A549 (cell line): Measurements from ENCODE around the gene PLIN4. TPM values are rescaled to one million over a fixed set of nuclear protein-coding genes. Genes with fewer than 3 reads are reported as not detected.

ENCODE experiments used
- ATAC-seq, 2 experiments: fragments of 200-7000 bp in 1 of 2; fragments of >200 bp in 1 of 2; cut with Nextera tagmentation in 1 of 2; cut with Tn5 transposase in 1 of 2; 3 replicates each; pipeline versions ENCODE4 v1.8.0 to v1.9.1; 2018 to 2020; ENCODE audit warnings: mild to moderate bottlenecking in 1 of 2, moderate library complexity in 1 of 2
- CTCF ChIA-PET: fragments of 300-600 bp; sonication (Branson Sonifier 250); formaldehyde crosslinking; extraction: SDS; loops from one replicate; lab custom pipeline; 2021; ENCODE audit warnings: antibody characterized with exemption, inconsistent platforms; lab: Yijun Ruan, JAX
- POLR2A ChIA-PET: fragments of 350-600 bp; formaldehyde crosslinking; extraction: SDS; loops from one replicate; lab custom pipeline; 2021; ENCODE audit warnings: antibody characterized with exemption, inconsistent platforms; lab: Yijun Ruan, JAX
- DNase-seq, 2 experiments: peaks; one replicate each; pipeline versions ENCODE4 v3.0.0 to v3.0.0-alpha.2; 2011 to 2016; ENCODE audit warnings: low read depth in 1 of 2, low spot score in 1 of 2
- FAIRE-seq: peaks from 2 replicates; lab custom pipeline; 2011; peaks lifted over from hg19 to GRCh38; lab: Jason Lieb, UNC
- H3K27ac ChIP-seq, 2 experiments: fragments of >200 bp; sonication (Bioruptor Twin); formaldehyde crosslinking; 3 replicates each; pipeline ENCODE4 v1.5.1; 2016 to 2017
- H3K4me1 ChIP-seq: fragments of >200 bp; sonication (Bioruptor Twin); formaldehyde crosslinking; 3 replicates; pipeline ENCODE4 v1.6.1; 2016
- H3K4me2 ChIP-seq: fragments of >200 bp; sonication (Bioruptor Twin); formaldehyde crosslinking; 3 replicates; pipeline ENCODE4 v1.6.1; 2016
- H3K4me3 ChIP-seq: fragments of >200 bp; sonication (Bioruptor Twin); formaldehyde crosslinking; 3 replicates; pipeline ENCODE4 v1.5.1; 2016
- H3K9me3 ChIP-seq: fragments of >200 bp; sonication (Bioruptor Twin); formaldehyde crosslinking; 3 replicates; pipeline ENCODE4 v1.6.1; 2016
- CEBPB ChIP-seq, 2 experiments: fragments of >200 bp in 1 of 2; sonication (Bioruptor Twin) in 1 of 2; formaldehyde crosslinking in 1 of 2; IDR thresholded peaks; 2 replicates each; pipeline ENCODE4 v1.6.1; 2012 to 2016
- CTCF ChIP-seq: fragments of >200 bp; sonication (Bioruptor Twin); formaldehyde crosslinking; IDR thresholded peaks from 3 replicates; pipeline ENCODE4 v1.5.1; 2016
- GATA3 ChIP-seq: IDR thresholded peaks from 2 replicates; pipeline ENCODE4 v1.6.1; 2012; ENCODE audit warnings: borderline replicate concordance
- HOXB13 ChIP-seq: fragments of 250-450 bp; sonication (Bioruptor Pico); IDR thresholded peaks from 2 replicates; pipeline ENCODE4 v1.5.0; 2020; ENCODE audit warnings: low read depth, mild to moderate bottlenecking, moderate library complexity
- KDM5A ChIP-seq: fragments of 200-600 bp; sonication (generic); IDR thresholded peaks from 2 replicates; pipeline ENCODE4 v1.6.1; 2016; ENCODE audit warnings: antibody characterized with exemption, mild to moderate bottlenecking
- MYC ChIP-seq: IDR thresholded peaks from 2 replicates; pipeline ENCODE4 v1.6.1; 2012; ENCODE audit warnings: mild to moderate bottlenecking, inconsistent platforms, low read length, improper control_type of control experiment, borderline replicate concordance
- NPAS2 ChIP-seq: fragments of 250-450 bp; sonication (Bioruptor Pico); IDR thresholded peaks from 2 replicates; pipeline ENCODE4 v1.8.0; 2022; ENCODE audit warnings: mild to moderate bottlenecking, moderate library complexity, borderline replicate concordance
- PHF8 ChIP-seq: fragments of 200-600 bp; sonication (generic); IDR thresholded peaks from 2 replicates; pipeline ENCODE4 v1.6.1; 2016; ENCODE audit warnings: low read depth, mild to moderate bottlenecking, antibody characterized with exemption, moderate library complexity, borderline replicate concordance
- RAD21 ChIP-seq, 2 experiments: fragments of >200 bp in 1 of 2; sonication (Bioruptor Twin) in 1 of 2; formaldehyde crosslinking in 1 of 2; IDR thresholded peaks in 1 of 2; conservative IDR thresholded peaks in 1 of 2; 2 replicates in 1 of 2; 3 replicates in 1 of 2; pipeline ENCODE4 v1.6.1; 2012 to 2018; ENCODE audit warnings: inconsistent platforms in 1 of 2
- REST ChIP-seq: fragments of 200-600 bp; sonication (generic); IDR thresholded peaks from 2 replicates; pipeline ENCODE4 v1.6.1; 2016; ENCODE audit warnings: antibody characterized with exemption, mild to moderate bottlenecking, moderate library complexity
- RFX5 ChIP-seq: fragments of 450-650 bp; IDR thresholded peaks from 2 replicates; pipeline ENCODE4 v1.7.1; 2014; ENCODE audit warnings: antibody characterized with exemption, mild to moderate bottlenecking, moderate library complexity
- SMC3 ChIP-seq: fragments of >200 bp; sonication (Bioruptor Twin); formaldehyde crosslinking; IDR thresholded peaks from 3 replicates; pipeline ENCODE4 v1.6.1; 2018; ENCODE audit warnings: inconsistent platforms
- SREBF2 ChIP-seq: fragments of 450-650 bp; IDR thresholded peaks from 2 replicates; pipeline ENCODE4 v1.6.1; 2014; ENCODE audit warnings: mild to moderate bottlenecking, moderate library complexity
- TFCP2L1 ChIP-seq: fragments of 250-450 bp; sonication (Bioruptor Pico); IDR thresholded peaks from 2 replicates; pipeline ENCODE4 v1.5.0; 2021; ENCODE audit warnings: mild to moderate bottlenecking
- ZFP36 ChIP-seq: fragments of 450-650 bp; IDR thresholded peaks from 2 replicates; pipeline ENCODE4 v1.6.1; 2014; ENCODE audit warnings: borderline replicate concordance; ENCODE audit not compliant: partially characterized antibody
- ZSCAN20 ChIP-seq: fragments of 250-450 bp; sonication (Bioruptor Pico); IDR thresholded peaks from 2 replicates; pipeline ENCODE4 v1.8.0; 2022; ENCODE audit warnings: mild to moderate bottlenecking, moderate library complexity
- WGBS: methylation state at CpG from one replicate; pipeline ENCODE4 v1.1.6; 2017; ENCODE audit errors: missing lambda C conversion rate; 5-methylcytosine and 5-hydroxymethylcytosine counted together
- polyA plus RNA-seq, 4 experiments: library from polyadenylated mRNA; depleted of rRNA in 3 of 4; stranded (reverse); fragments of >200 nt; fragmentation: RNase III in 1 of 4; extraction: RNeasy Plus Mini Kit Qiagen cat#74134 plus additional on column Dnase treatment in 1 of 4; gene quantifications; 2 replicates in 3 of 4; 3 replicates in 1 of 4; pipeline ENCODE4 v1.2.3, GENCODE V29; 2011 to 2017
- TF ChIP-seq, protein P1 (sequence below): IDR thresholded peaks from 2 replicates; pipeline ENCODE4 v1.6.1; 2012

Gene PLIN4
- polyA plus RNA-seq, 2 of the 4 experiments (the other 2 are of a cell fraction): 0.04 to 0.23 TPM

- ATAC-seq: peak; percentile 7 to 9; a peak in 3 of 6 replicates
- ChIA-PET CTCF (interaction anchor here (1.0 kb wide), 1 partner anchor 56 kb away, joined by 4 read pairs; the partner anchor contains the start of gene SH3GL1), POLR2A (no interaction called here)
- no peak for TF ChIP-seq SMC3
- no peak for TF ChIP-seq ZSCAN20
- TF ChIP-seq ZFP36: no peak
- TF ChIP-seq KDM5A: no peak
- no peak for TF ChIP-seq MYC
- no peak for TF ChIP-seq PHF8
- no peak for TF ChIP-seq HOXB13
- no peak for TF ChIP-seq CTCF
- TF ChIP-seq TFCP2L1 (CRISPR knock-in tag): no peak
- TF ChIP-seq RFX5: no peak
- no peak for TF ChIP-seq SREBF2
- no peak for TF ChIP-seq GATA3
- TF ChIP-seq, protein P1, sequence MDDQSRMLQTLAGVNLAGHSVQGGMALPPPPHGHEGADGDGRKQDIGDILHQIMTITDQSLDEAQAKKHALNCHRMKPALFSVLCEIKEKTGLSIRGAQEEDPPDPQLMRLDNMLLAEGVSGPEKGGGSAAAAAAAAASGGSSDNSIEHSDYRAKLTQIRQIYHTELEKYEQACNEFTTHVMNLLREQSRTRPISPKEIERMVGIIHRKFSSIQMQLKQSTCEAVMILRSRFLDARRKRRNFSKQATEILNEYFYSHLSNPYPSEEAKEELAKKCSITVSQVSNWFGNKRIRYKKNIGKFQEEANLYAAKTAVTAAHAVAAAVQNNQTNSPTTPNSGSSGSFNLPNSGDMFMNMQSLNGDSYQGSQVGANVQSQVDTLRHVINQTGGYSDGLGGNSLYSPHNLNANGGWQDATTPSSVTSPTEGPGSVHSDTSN: no peak
- no peak for TF ChIP-seq CEBPB (IDR thresholded peaks at IDR 0.05)
- TF ChIP-seq NPAS2 (CRISPR knock-in tag): no peak
- no peak for TF ChIP-seq REST
- no peak for TF ChIP-seq RAD21 (conservative IDR thresholded peaks at IDR 0.05 in 1 of 2, IDR thresholded peaks at IDR 0.05 in 1 of 2)
- WGBS: 69% methylated on average over 11 of the region's 15 CpGs
- Histone ChIP-seq H3K4me3 (no peak overlapping the region), H3K4me1 (peaks cover 14% of the 10 kb centered on the region; the same call in 2 of the 3 replicates), H3K4me2 (peak overlapping the region; percentile 95), H3K27ac (peak overlapping the region in 1 of 2 experiments; percentile 96; a peak in 3 of 6 replicates), H3K9me3 (no peaks in the 10 kb centered on the region)
- no peak for DNase-seq
- FAIRE-seq: no peak
Measured at GRCh38 chr19:4455719-4456475, 62.4 kb downstream of the PLIN4 start.
